Fibroblast of skin of abdomen (primary cell): ENCODE measurements around the gene PNMA8C.
A peak's percentile ranks its signal among the peaks of the same experiment; 100 is the strongest.
"Not testable (repeated sequence)": the region's sequence is repeated elsewhere in the genome, so short reads cannot be mapped to it uniquely, and the experiment has no call there.

Source experiments
- DNase-seq: peaks from one replicate; pipeline ENCODE4 v3.0.0-alpha.2; 2013

The PNMA8C gene

GRCh38 chr19:46388311-46389095 is 40.2 kb downstream of the PNMA8C start:
- DNase-seq, result no peak

- DNase-seq, result no peak
Measured at GRCh38 chr19:46387713-46388130, 41.0 kb downstream of the PNMA8C start.

GRCh38 chr19:46386996-46387712 is 41.6 kb downstream of the PNMA8C start:
- no peak for DNase-seq

GRCh38 chr19:46386151-46386550 is 42.6 kb downstream of the PNMA8C start:
- DNase-seq, result no peak

GRCh38 chr19:46385636-46386035 is 43.1 kb downstream of the PNMA8C start:
- DNase-seq, result no peak

GRCh38 chr19:46384396-46384795 is 44.3 kb downstream of the PNMA8C start:
- no peak for DNase-seq

- DNase-seq, result no peak
Measured at GRCh38 chr19:46383846-46384245, 44.9 kb downstream of the PNMA8C start.

GRCh38 chr19:46383171-46383815 is 45.4 kb downstream of the PNMA8C start:
- no peak for DNase-seq

GRCh38 chr19:46381756-46382345 is 46.9 kb downstream of the PNMA8C start:
- no peak for DNase-seq

GRCh38 chr19:46381346-46381745 is 47.4 kb downstream of the PNMA8C start:
- DNase-seq, result no peak

GRCh38 chr19:46380690-46381089 is 48.0 kb downstream of the PNMA8C start:
- DNase-seq, result no peak

GRCh38 chr19:46378268-46378667 is 50.5 kb downstream of the PNMA8C start:
- DNase-seq, result peak; percentile 89

GRCh38 chr19:46376241-46377153 is 52.2 kb downstream of the PNMA8C start:
- DNase-seq, result no peak

GRCh38 chr19:46375476-46376067 is 53.2 kb downstream of the PNMA8C start:
- DNase-seq, result not testable (repeated sequence)
